HepG2 (cell line): ENCODE results near the gene ITIH3. TPM values are rescaled to one million over a fixed set of nuclear protein-coding genes. Genes with fewer than 3 reads are reported as not detected.

Experiments
- CHCHD3 ChIP-seq: sonication (generic); formaldehyde crosslinking; IDR thresholded peaks from 2 replicates; pipeline ENCODE4 v1.8.0; 2022; ENCODE audit warnings: mild to moderate bottlenecking, missing genetic modification reagents, moderate library complexity
- MAFG ChIP-seq: sonication (generic); formaldehyde crosslinking; IDR thresholded peaks from 2 replicates; pipeline ENCODE4 v1.5.1; 2020; ENCODE audit warnings: mild to moderate bottlenecking, missing genetic modification reagents
- POLR2AphosphoS2 ChIP-seq: IDR thresholded peaks from 2 replicates; pipeline ENCODE4 v1.6.1; 2011; ENCODE audit warnings: low read depth, low read length, improper control_type of control experiment
- SATB2 ChIP-seq: sonication (generic); formaldehyde crosslinking; IDR thresholded peaks from 2 replicates; pipeline ENCODE4 v1.5.0; 2020; ENCODE audit warnings: missing genetic modification reagents
- SCMH1 ChIP-seq: sonication (generic); formaldehyde crosslinking; IDR thresholded peaks from 2 replicates; pipeline ENCODE4 v1.9.0; 2021; ENCODE audit warnings: missing genetic modification reagents, mild to moderate bottlenecking, borderline replicate concordance
- TARDBP ChIP-seq: sonication (generic); formaldehyde crosslinking; IDR thresholded peaks from 2 replicates; pipeline ENCODE4 v1.8.0; 2022; ENCODE audit warnings: mild to moderate bottlenecking, missing genetic modification reagents
- WIZ ChIP-seq: sonication (generic); formaldehyde crosslinking; IDR thresholded peaks from 2 replicates; pipeline ENCODE4 v1.5.1; 2020; ENCODE audit warnings: mild to moderate bottlenecking, missing genetic modification reagents
- YY1 ChIP-seq: IDR thresholded peaks from 2 replicates; pipeline ENCODE4 v1.6.1; 2011; ENCODE audit warnings: low read length, low read depth, moderate library complexity, mild to moderate bottlenecking; ENCODE audit not compliant: insufficient read depth, insufficient replicate concordance
- ZBTB38 ChIP-seq: sonication (generic); formaldehyde crosslinking; IDR thresholded peaks from 2 replicates; pipeline ENCODE4 v1.5.1; 2020; ENCODE audit warnings: mild to moderate bottlenecking, missing genetic modification reagents
- ZBTB8A ChIP-seq: sonication (generic); formaldehyde crosslinking; IDR thresholded peaks from 2 replicates; pipeline ENCODE4 v1.4.0; 2020; ENCODE audit warnings: mild to moderate bottlenecking, low read depth, missing genetic modification reagents, borderline replicate concordance
- ZFP36L2 ChIP-seq: sonication (generic); formaldehyde crosslinking; IDR thresholded peaks from 2 replicates; pipeline ENCODE4 v1.4.0; 2020; ENCODE audit warnings: missing genetic modification reagents
- ZNF318 ChIP-seq: sonication (generic); formaldehyde crosslinking; IDR thresholded peaks from 2 replicates; pipeline ENCODE4 v1.4.0; 2020; ENCODE audit warnings: mild to moderate bottlenecking, missing genetic modification reagents
- ZNF747 ChIP-seq: sonication (generic); formaldehyde crosslinking; IDR thresholded peaks from 2 replicates; pipeline ENCODE4 v1.8.1; 2023; ENCODE audit warnings: missing genetic modification reagents, mild to moderate bottlenecking, borderline replicate concordance
- ZNF772 ChIP-seq: sonication (generic); formaldehyde crosslinking; IDR thresholded peaks from 2 replicates; pipeline ENCODE4 v1.5.0; 2020; ENCODE audit warnings: mild to moderate bottlenecking, missing genetic modification reagents
- polyA plus RNA-seq, 8 experiments: library from polyadenylated mRNA; depleted of rRNA in 3 of 8; stranded (reverse) in 7 of 8; unstranded in 1 of 8; fragments of >200 nt; fragmentation: Illumina TruSeq in 4 of 8; extraction: Trizol in 4 of 8; gene quantifications; 2 replicates each; pipeline versions ENCODE4 v1.2.1 to v1.2.3, GENCODE V29; 2011 to 2016; ENCODE audit warnings: low read depth in 4 of 8, missing spikeins in 1 of 8, mixed read lengths in 1 of 8; ENCODE audit not compliant: insufficient read depth in 1 of 8
- total RNA-seq, 5 experiments: library from RNA; depleted of rRNA; stranded (reverse); fragments of >200 nt; fragmentation: Illumina TruSeq; extraction: Trizol; gene quantifications; 2 replicates each; pipeline ENCODE4 v1.2.3, GENCODE V29; 2016; ENCODE audit warnings: low read depth in 1 of 5
- TF ChIP-seq, protein P1 (sequence below): sonication (generic); formaldehyde crosslinking; IDR thresholded peaks from 2 replicates; pipeline ENCODE4 v1.4.0; 2020; ENCODE audit warnings: missing genetic modification reagents

The ITIH3 gene
- total and polyA plus RNA-seq, 2 of the 13 experiments (the other 11 are each of a cell fraction or from before 2014, with no cell fraction given): 105 to 632 TPM

GRCh38 chr3:52752045-52752660 lies 42.4 kb upstream of the ITIH3 start (continued):
- TF ChIP-seq ZNF318 (CRISPR knock-in tag): no peak
- no peak for TF ChIP-seq ZNF772 (CRISPR knock-in tag)
- no peak for TF ChIP-seq MAFG (CRISPR knock-in tag)
- no peak for TF ChIP-seq YY1
- no peak for TF ChIP-seq POLR2AphosphoS2
- TF ChIP-seq, protein P1, sequence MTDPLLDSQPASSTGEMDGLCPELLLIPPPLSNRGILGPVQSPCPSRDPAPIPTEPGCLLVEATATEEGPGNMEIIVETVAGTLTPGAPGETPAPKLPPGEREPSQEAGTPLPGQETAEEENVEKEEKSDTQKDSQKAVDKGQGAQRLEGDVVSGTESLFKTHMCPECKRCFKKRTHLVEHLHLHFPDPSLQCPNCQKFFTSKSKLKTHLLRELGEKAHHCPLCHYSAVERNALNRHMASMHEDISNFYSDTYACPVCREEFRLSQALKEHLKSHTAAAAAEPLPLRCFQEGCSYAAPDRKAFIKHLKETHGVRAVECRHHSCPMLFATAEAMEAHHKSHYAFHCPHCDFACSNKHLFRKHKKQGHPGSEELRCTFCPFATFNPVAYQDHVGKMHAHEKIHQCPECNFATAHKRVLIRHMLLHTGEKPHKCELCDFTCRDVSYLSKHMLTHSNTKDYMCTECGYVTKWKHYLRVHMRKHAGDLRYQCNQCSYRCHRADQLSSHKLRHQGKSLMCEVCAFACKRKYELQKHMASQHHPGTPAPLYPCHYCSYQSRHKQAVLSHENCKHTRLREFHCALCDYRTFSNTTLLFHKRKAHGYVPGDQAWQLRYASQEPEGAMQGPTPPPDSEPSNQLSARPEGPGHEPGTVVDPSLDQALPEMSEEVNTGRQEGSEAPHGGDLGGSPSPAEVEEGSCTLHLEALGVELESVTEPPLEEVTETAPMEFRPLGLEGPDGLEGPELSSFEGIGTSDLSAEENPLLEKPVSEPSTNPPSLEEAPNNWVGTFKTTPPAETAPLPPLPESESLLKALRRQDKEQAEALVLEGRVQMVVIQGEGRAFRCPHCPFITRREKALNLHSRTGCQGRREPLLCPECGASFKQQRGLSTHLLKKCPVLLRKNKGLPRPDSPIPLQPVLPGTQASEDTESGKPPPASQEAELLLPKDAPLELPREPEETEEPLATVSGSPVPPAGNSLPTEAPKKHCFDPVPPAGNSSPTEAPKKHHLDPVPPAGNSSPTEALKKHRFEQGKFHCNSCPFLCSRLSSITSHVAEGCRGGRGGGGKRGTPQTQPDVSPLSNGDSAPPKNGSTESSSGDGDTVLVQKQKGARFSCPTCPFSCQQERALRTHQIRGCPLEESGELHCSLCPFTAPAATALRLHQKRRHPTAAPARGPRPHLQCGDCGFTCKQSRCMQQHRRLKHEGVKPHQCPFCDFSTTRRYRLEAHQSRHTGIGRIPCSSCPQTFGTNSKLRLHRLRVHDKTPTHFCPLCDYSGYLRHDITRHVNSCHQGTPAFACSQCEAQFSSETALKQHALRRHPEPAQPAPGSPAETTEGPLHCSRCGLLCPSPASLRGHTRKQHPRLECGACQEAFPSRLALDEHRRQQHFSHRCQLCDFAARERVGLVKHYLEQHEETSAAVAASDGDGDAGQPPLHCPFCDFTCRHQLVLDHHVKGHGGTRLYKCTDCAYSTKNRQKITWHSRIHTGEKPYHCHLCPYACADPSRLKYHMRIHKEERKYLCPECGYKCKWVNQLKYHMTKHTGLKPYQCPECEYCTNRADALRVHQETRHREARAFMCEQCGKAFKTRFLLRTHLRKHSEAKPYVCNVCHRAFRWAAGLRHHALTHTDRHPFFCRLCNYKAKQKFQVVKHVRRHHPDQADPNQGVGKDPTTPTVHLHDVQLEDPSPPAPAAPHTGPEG: no peak
- no peak for TF ChIP-seq CHCHD3 (CRISPR knock-in tag)
- no peak for TF ChIP-seq ZBTB8A (CRISPR knock-in tag)
- TF ChIP-seq ZBTB38 (CRISPR knock-in tag): no peak
- TF ChIP-seq TARDBP (CRISPR knock-in tag): no peak
- no peak for TF ChIP-seq ZFP36L2 (CRISPR knock-in tag)
- no peak for TF ChIP-seq SCMH1 (CRISPR knock-in tag)
- TF ChIP-seq WIZ: no peak
- no peak for TF ChIP-seq SATB2 (CRISPR knock-in tag)
- TF ChIP-seq ZNF747 (CRISPR knock-in tag): no peak
